ENCODE data around the gene ATR. TPM values are rescaled to one million over a fixed set of nuclear protein-coding genes. Genes with fewer than 3 reads are reported as not detected.

The ATR gene
- total RNA-seq, 1 experiment from 2014 or later = 24.7 TPM

DNA sequence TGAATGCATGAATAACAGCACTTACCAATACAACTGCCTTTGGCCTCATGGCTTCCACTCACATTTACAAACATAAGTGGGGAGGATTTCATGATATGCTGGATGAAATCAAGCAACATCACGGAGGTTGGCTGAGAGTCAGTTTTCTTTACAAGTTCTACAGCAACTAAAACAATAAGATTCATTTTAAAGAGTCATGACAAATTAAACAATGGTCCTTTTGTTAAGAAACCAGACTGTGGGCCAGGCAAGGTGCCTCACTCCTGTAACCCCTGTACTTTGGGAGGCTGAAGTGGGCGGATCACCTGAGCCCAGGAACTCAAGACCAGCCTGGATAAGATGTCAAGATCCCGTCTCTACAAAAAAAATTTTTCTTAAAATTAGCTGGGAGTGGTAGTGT is 12.4 kb downstream of the ATR start:
- Histone ChIP-seq H4K20me1 (ENCODE audit: insufficient read depth) (no peaks in the 10 kb centered on the region), H3K79me2 (ENCODE audit: insufficient read depth, low read length) (peaks cover 26% of the 10 kb centered on the region), H3K27ac (ENCODE audit: low read depth, low read length) (no peak overlapping the region), H3K9me3 (ENCODE audit: control insufficient read depth in 1 of 2, insufficient read depth in 1 of 2, low read depth in 1 of 2, low read length in 2 of 2) (no peaks in the 10 kb centered on the region), H3K4me1 (ENCODE audit: control insufficient read depth in 1 of 2, insufficient read depth in 2 of 2, low read length in 2 of 2) (no peaks in the 10 kb centered on the region), H2AFZ (ENCODE audit: low read depth, low read length, poor library complexity, severe bottlenecking) (no peak overlapping the region), H3K9ac (ENCODE audit: low read length) (no peak overlapping the region), H3K9me2 (ENCODE audit: insufficient read depth) (no peaks in the 10 kb centered on the region), H3K36me3 (ENCODE audit: control insufficient read depth in 1 of 2, insufficient read depth in 2 of 2, low read length in 2 of 2) (peaks cover 0 to 16% of the 10 kb centered on the region in 2 experiments; a peak in 2 of 4 replicates), H3K4me3 (replicated peaks in 1 of 2; ENCODE audit: low read depth in 1 of 2, low read length in 2 of 2) (no peak overlapping the region), H3K27me3 (ENCODE audit: insufficient read depth, low read length) (no peaks in the 10 kb centered on the region), H3K4me2 (ENCODE audit: low read length) (no peak overlapping the region)
- BruUV-seq (replicated peaks) = no TSS peak
- POLR2A ChIA-PET = no interaction called here
- CTCF ChIA-PET = no interaction called here
- RAD21 ChIA-PET (ENCODE audit: low non-redundant PET in 1 of 2, low total read pairs in 2 of 2, uncharacterized antibody in 2 of 2, unreplicated experiment in 2 of 2) = no interaction called here
- ATAC-seq (no peak), DNase-seq (ENCODE audit: low read depth, low spot score) (no peak)
- no peak for TF ChIP-seq TCF7L2 (IDR thresholded peaks at IDR 0.05; ENCODE audit: borderline replicate concordance, extremely low read depth, insufficient read depth, insufficient read length)
- intact Hi-C loops (cut with micrococcal nuclease) = no loop called here

- RAD21 ChIA-PET (ENCODE audit: low non-redundant PET in 1 of 2, low total read pairs in 2 of 2, uncharacterized antibody in 2 of 2, unreplicated experiment in 2 of 2) = no interaction called here
- POLR2A ChIA-PET = no interaction called here
- TF ChIP-seq ELF1 (IDR thresholded peaks at IDR 0.05; ENCODE audit: borderline replicate concordance, low read depth) = no peak
- TF ChIP-seq SRF (IDR thresholded peaks at IDR 0.05; ENCODE audit: low read depth) = no peak
- no peak for TF ChIP-seq MAX (IDR thresholded peaks at IDR 0.05)
- TF ChIP-seq, protein P1, sequence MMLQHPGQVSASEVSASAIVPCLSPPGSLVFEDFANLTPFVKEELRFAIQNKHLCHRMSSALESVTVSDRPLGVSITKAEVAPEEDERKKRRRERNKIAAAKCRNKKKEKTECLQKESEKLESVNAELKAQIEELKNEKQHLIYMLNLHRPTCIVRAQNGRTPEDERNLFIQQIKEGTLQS (IDR thresholded peaks at IDR 0.05) = no peak
- TF ChIP-seq CEBPB (IDR thresholded peaks at IDR 0.05; ENCODE audit: low read depth) = no peak
- H3K9me2 ChIP-seq (ENCODE audit: insufficient read depth) = no peaks in the 10 kb centered on the region
- ATAC-seq = no peak
- H3K4me2 ChIP-seq (ENCODE audit: low read length) = no peak overlapping the region
- peaks cover 13% of the 10 kb centered on the region for H3K79me2 ChIP-seq (ENCODE audit: insufficient read depth, low read length)
- intact Hi-C loops (cut with micrococcal nuclease) = no loop called here
- no peak for DNase-seq (ENCODE audit: low read depth, low spot score)
- no peaks in the 10 kb centered on the region for H3K27me3 ChIP-seq (ENCODE audit: insufficient read depth, low read length)
- no peak overlapping the region for H3K27ac ChIP-seq (ENCODE audit: low read depth, low read length)
- no peak overlapping the region for H3K4me3 ChIP-seq (replicated peaks in 1 of 2; ENCODE audit: low read depth in 1 of 2, low read length in 2 of 2)
- no peak overlapping the region for H3K9ac ChIP-seq (ENCODE audit: low read length)
- no peaks in the 10 kb centered on the region for H3K4me1 ChIP-seq (ENCODE audit: control insufficient read depth in 1 of 2, insufficient read depth in 2 of 2, low read length in 2 of 2)
- no TSS peak for BruUV-seq (replicated peaks)
- no peak overlapping the region for H2AFZ ChIP-seq (ENCODE audit: low read depth, low read length, poor library complexity, severe bottlenecking)
- CTCF ChIA-PET = no interaction called here
- no peaks in the 10 kb centered on the region for H4K20me1 ChIP-seq (ENCODE audit: insufficient read depth)
- H3K9me3 ChIP-seq (ENCODE audit: control insufficient read depth in 1 of 2, insufficient read depth in 1 of 2, low read depth in 1 of 2, low read length in 2 of 2) = no peaks in the 10 kb centered on the region
- H3K36me3 ChIP-seq (ENCODE audit: control insufficient read depth in 1 of 2, insufficient read depth in 2 of 2, low read length in 2 of 2) = peaks cover 0 to 24% of the 10 kb centered on the region in 2 experiments; a peak in 3 of 4 replicates
These were observed 15.0 kb downstream of the ATR start for GRCh38 chr3:142563496-142563997.

Measured in HCT116 (cell line).